Iris pigment epithelial cell (primary cell): Measurements from ENCODE around the gene ALG8.
"Not testable (repeated sequence)": the region's sequence is repeated elsewhere in the genome, so short reads cannot be mapped to it uniquely, and the experiment has no call there.

ENCODE experiments used
- DNase-seq: peaks from one replicate; pipeline ENCODE4 v3.0.0-alpha.2; 2011; ENCODE audit warnings: low read depth

The ALG8 gene

GRCh38 chr11:78100676-78101472, 38.6 kb downstream of the ALG8 start:
- peak; percentile 62 for DNase-seq

- DNase-seq = no peak
Measured at GRCh38 chr11:78100261-78100660, 39.2 kb downstream of the ALG8 start.

- no peak for DNase-seq
Measured at GRCh38 chr11:78099666-78100065, 39.8 kb downstream of the ALG8 start.

DNA sequence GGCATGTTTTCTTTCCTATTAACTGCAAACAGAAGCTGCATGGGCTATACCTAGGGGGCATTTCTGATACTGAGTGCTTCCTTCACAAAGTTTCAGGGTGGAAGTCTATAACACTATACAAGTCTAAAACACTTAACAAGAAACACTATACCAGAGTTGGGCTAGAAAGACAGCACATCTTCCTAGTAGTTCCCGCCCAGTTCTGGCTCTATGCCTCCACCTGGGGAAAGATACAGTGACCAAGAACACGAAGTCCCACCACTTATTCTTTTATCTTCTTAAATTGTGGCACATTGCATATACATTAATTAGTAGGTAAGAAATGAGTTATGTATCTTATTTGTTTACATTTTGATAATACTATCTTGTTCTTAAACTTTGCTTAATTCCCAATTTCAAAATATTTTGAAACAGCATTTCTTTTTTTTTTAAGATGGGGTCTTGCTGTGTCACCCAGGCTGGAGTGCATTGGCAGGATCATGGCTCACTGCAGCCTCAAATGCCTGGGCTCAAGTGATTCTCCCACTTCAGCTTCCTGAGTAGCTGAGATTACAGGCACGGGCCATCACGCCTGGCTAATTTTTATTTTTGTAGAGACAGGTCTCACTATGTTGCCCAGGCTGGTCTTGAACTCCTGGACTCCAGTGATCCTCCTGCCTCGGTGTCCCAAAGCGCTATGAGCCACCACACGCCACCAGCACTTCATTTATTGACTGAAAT, 41.6 kb downstream of the ALG8 start:
- DNase-seq = no peak

- DNase-seq = no peak
Measured at GRCh38 chr11:78094250-78094649, 45.2 kb downstream of the ALG8 start.

DNA sequence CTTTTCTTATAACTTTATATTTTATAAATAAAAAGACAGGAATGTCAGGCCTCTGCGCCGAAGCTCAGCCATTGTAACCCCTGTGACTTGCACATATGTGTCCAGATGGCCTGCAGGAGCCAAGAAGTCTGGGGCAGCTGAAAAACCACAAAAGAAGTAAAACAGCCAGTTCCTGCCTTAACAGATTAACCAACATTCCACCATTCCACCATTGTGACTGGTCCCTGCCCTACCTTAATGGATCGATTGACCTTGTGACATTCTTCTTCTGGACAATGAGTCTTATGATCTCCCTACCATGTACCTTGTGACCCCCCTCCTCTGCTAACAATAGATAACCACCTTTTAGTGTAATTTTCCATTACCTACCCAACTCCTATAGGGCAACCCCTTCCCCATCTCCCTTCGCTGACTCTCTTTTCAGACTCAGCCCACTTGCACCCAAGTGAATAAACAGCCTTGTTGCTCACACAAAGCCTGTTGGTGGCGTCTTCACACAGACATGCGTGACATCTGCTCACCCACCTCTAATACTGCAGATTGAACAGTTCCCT, 52.8 kb downstream of the ALG8 start:
- not testable (repeated sequence) for DNase-seq

DNA sequence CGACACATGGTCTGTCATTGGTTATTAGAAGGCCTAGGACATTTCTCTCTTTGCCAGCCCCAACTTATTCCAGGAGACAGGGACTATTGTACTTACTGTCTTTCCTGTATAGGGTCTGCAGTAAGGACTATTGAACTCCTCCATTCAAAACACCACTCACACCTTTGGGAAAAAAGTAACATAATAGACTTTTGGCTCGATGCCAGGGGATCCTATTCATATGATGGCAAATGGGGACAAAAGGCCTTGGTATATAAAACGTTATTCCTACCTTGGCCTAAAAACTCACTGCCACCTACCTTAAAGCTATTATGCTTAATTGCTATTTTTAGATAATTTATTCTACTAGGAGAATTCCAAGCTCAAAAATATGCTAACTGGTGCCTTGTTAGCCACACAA, 53.5 kb downstream of the ALG8 start:
- DNase-seq = no peak

DNA sequence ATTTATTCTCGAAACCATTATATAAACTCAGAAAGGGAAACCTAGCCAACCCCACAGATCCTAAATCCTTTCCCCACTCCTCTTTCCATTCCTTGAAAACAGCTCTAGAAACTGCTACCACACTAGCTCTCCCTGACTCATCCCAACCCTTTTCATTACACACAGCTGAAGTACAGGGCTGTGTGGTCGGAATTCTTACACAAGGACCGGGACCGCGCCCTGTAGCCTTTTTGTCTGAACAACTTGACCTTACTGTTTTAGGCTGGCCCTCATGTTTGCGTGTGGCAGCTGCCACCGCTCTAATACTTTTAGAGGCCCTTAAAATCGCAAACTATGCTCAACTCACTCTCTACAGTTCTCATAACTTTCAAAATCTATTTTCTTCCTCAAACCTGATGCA, 54.9 kb downstream of the ALG8 start:
- not testable (repeated sequence) for DNase-seq

DNA sequence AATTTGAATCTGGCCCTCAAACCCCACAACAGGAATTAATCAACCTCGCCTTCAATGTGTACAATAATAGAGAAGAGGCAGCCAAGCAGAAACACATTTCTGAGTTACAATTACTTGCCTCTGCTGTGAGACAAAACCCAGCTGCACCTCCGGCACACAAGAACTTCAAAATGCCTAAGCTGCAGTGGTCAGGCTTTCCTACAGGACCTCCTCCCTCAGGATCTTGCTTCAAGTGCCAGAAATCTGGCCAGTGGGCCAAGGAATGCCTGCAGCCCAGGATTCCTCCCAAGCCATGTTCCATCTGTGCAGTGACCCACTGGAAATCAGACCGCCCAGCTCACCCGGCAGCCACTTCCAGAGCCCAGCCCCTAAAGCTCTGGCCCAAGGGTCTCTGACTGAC, 56.4 kb downstream of the ALG8 start:
- no peak for DNase-seq

GRCh38 chr11:78082146-78082545, 57.3 kb downstream of the ALG8 start:
- DNase-seq = no peak

- DNase-seq = no peak
Measured at GRCh38 chr11:78081583-78081982, 57.8 kb downstream of the ALG8 start.

DNA sequence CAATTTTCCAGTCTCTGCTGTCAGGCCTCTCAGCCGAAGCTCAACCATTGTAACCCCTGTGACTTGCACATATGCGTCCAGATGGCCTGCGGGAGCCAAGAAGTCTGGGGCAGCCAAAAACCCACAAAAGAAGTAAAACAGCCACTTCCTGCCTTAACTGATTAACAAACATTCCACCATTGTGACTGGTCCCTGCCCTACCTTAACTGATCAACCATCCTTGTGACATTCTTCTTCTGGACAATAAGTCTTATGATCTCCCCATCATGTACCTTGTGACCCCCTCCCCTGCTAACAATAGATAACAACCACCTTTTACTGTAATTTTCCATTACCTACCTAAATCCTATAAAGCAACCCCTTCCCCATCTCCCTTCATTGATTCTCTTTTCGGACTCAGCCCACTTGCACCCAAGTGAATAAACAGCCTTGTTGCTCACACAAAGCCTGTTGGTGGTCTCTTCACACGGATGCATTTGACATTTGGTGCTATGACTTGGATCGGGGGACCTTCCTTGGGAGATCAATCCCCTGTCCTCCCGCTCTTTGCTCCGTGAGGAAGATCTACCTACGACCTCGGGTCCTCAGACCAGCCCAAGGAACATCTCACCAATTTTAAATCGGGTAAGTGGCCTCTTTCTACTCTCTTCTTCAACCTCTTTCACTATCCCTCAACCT, 58.5 kb downstream of the ALG8 start:
- peak; percentile 86 for DNase-seq

GRCh38 chr11:78080084-78080817, 59.2 kb downstream of the ALG8 start:
- DNase-seq = no peak

- DNase-seq = peak; percentile 89
Measured at GRCh38 chr11:78079232-78080083, 60.0 kb downstream of the ALG8 start, which contains the start of gene NDUFC2. Gene NDUFC2 (minus strand): TSS chr11:78079862. CDS start chr11:78079744, 118 bp downstream.

- no peak for DNase-seq
Measured at GRCh38 chr11:78078218-78079167, 60.9 kb downstream of the ALG8 start.

DNA sequence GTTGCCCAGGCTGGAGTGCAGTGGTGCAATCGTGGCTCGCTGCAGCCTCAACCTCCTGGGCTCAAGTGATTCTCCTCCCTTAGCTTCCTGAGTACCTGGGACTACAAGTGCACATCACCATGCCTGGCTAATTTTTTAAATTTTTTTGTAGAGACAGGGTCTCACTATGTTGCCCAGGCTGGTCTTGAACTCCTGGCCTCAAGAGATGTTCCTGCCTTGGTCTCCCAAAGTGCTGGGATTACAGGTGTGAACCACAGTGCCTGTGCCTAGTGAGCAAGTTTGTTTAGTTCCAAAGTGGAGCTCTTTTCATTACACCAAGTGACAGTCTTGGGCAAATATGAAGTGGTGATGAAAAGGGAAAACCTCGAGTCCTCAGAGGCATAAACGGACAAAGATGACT, 61.8 kb downstream of the ALG8 start:
- not testable (repeated sequence) for DNase-seq

DNA sequence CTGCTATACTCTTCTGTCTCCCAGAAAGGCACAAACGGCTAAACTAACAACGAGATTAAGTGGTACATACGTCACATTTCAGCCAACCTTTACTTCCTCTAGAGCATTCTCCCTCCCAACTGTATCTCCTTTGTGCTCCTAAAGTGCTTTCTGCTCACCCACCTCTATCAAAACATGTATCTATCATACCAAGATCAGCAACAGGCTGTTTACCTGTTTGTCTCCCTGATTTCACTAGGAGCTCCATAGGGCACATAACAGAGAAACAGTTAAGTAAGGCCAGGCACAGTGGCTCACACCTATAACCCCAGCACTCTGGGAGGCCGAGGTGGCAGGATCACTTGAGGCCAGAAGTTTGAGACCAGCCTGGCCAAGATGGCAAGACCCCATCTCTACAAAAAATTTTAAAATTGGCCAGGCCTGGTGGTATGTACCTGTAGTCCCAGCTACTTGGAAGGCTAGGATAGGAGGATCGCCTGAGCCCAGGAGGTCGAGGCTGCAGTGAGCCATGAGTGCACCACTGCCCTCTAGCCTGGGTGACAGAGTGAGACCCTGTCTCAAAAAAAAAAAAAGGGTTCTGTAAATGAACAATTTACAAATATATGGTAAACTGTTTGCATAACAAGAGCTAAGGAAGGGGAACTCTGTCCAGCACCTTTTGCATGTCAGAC, 62.6 kb downstream of the ALG8 start:
- DNase-seq = no peak

DNA sequence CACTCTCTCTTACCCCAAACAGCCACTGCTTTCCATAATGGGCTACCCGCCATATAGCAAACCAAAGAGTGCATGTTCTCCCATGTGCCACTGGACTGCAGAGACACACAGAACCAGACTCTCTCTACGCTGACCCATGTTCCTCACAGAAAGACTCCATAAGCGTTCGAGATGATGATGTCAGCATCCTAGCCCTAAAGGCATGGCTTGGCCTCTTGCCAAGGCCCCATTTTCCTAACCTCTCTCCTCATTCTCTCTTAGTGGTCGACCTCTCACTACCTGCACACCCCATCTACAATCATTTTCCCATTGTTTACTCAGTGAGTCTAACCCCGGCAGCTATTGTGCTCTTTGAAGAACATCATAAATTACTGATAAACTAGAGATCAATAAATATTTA, 64.7 kb downstream of the ALG8 start:
- DNase-seq = peak; percentile 31

- DNase-seq = peak; percentile 20
Measured at GRCh38 chr11:78072455-78072854, 67.0 kb downstream of the ALG8 start.
